ENCODE results near the gene DDB1.

- TF ChIP-seq EZH2 (IDR thresholded peaks at IDR 0.05; ENCODE audit: borderline replicate concordance, low read length) (no peak), CTCF (IDR thresholded peaks at IDR 0.05; ENCODE audit: low read length) (no peak)
Observed at GRCh38 chr11:61356706-61357105, 23.8 kb upstream of the DDB1 start.

Measured in OCI-LY1 (cell line).